HG02973 (cell line): Measurements from ENCODE around the gene ITGB2.

Experiments used
- ATAC-seq: cut with Tn5 transposase; IDR thresholded peaks from one replicate; pipeline ENCODE4 v1.9.1; 2021; ENCODE audit warnings: moderate library complexity; ENCODE audit not compliant: unreplicated experiment

Gene ITGB2

DNA sequence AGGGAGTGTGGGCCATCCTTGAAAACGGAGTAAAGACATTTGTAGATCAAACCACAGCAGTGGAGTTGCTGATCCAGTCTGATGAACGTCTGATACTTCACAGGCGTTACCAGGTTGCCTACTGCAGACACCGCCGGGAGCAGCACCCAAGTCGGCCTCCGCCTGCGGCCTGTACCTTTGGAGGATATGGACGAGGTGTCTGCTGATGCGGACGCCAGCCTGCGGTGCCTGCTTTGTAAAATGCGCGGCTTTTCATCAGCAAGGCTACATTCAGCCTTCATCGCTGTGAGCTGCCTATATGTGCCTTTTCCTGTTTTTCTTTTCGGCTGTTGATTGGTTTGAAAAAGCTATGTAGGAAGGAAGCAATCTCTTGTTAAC is 35.1 kb upstream of the ITGB2 start:
- ATAC-seq, result no peak

DNA sequence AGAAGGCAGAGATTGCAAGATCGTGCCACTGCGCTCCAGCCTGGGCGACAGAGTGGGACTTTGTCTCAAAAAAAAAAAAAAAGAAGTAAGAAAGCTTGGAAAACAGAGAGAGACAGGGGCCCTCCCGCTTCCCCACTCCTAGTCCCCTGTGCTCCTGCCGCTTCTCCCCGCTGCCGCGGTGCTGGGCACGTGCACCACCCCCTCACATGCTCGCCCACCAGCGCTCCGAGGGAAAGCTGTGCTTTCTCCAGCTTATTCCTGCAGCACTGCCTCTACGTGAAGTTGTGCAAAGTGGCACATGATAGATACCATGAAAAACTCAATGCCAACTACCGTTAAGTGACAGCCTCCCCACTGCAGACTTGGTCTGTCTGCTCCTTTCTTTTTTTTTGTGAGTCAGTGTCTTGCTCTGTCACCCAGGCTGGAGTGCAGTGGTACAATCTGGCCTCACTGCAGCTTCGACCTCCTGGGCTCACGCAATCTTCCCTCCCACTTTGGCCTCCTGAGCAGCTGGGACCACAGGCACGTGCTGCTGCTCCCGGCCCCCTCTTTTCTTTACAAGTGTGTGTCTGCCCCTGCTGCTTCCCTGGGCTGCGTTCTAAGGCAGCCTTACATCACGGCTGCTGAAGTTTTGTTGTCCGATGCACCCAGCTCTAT is 34.6 kb upstream of the ITGB2 start:
- ATAC-seq, result no peak

DNA sequence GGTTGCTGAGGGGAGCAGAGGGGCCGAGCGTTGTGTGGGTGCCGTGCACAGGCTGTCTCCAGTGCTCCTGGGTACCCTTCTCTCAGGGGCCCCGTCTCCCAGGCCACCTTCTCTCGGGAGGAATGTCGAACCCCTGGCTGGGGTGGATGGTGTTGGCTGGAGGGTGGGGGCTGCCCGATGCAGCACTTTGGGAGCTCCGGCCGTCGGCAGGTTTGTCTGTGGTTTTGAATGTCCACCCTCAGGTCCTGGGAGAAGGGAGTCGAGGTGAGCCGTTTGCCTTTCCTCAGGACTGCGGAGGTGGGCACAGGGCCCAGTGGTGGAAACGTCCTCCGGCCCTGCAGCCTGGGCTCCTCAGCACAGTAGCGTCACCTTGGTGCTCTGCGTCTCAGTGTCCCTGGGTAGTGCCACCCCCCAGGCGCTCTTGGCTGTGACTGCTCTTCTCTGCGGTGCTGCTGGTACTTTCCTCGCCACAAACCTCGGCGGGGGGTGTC is 33.6 kb upstream of the ITGB2 start:
- no peak for ATAC-seq

DNA sequence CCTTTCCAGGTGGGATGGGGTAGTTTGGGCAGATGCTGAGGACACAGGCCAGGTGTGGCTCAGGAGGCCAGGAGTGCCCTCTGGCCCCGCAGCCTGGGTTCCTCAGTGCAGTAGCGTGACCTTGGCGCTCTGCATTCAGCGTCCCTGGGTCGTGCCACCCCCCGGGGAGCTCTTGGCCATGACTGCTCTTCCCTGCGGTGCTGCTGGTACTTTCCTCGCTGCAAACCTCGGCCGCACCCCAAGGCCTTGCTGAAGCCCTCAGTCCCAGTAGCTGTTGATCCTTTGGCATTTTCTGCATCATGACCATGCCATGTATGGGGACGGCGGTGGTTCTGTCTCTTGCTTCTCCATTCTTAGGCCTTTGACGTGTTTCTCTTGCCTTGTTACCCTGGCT is 32.9 kb upstream of the ITGB2 start:
- no peak for ATAC-seq

DNA sequence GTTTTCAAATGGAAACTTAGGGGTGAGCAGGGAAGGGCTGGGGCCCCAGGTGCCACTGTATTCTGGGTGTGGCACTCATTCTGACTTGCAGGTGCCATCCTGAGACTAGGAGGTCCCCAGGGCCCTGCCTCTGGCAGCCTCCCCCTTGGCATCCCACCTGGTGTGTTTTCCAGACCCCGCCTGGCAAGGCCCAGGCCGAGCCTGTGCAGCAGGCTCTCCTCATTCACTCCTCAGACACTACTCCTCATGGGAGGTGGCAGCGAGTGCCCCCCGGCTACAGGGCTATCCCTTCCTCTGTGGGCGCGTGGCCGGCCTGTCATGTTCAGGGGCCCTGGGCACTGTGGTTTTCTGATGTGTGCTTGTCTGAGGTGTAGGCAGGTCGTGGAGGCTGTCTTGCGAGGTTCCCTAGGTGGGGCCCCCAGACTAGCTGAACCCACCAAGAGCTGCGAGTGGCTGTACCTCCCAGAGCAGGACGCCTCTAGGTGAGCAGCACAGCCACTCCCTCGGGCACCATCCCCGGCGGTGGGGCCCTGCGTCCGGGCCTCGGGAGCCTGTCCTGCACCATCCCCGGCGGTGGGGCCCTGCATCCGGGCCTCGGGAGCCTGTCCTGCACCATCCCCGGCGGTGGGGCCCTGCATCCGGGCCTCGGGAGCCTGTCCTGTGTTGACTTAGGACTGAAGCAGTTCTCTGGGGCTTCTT is 32.4 kb upstream of the ITGB2 start:
- ATAC-seq, result no peak

DNA sequence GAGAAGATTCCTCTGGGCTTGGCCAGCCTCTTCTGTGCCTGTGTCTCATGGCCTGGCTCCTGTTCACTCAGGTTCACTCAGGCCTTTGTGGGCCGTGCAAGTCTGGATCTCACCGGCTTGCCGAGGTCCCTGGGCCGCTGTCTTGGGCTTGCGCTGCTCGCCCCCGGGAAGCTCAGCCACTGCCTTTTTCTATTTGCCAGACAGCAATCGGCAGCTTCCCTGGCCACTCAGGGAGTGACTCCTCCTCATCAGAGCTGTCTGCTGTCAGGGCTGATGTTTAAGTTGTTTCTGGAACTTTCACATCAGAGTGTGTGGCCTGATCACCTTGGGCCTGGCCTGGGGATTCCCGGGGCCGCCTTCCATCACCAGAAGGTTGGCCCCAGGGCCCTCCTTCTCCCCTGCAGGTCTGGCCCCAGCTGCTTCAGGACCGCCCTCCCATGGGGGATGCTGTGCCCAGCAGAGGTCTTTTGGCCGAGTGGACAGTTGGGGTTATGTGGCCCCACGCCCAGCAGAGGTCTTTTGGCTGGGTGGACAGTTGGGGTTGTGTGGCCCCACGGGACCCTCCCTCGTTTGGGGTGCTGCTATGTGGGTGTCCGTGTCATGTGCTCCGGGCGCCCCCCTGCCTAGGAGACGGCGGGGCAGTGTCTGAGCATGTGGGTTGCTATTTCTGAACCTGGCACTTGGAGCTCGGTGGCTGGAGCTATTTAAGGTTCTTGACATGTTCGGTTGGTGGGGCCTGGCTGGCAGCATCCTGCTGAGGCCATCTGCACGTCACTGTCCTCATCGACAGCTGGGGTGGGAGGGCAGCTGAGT is 31.6 kb upstream of the ITGB2 start:
- no peak for ATAC-seq

DNA sequence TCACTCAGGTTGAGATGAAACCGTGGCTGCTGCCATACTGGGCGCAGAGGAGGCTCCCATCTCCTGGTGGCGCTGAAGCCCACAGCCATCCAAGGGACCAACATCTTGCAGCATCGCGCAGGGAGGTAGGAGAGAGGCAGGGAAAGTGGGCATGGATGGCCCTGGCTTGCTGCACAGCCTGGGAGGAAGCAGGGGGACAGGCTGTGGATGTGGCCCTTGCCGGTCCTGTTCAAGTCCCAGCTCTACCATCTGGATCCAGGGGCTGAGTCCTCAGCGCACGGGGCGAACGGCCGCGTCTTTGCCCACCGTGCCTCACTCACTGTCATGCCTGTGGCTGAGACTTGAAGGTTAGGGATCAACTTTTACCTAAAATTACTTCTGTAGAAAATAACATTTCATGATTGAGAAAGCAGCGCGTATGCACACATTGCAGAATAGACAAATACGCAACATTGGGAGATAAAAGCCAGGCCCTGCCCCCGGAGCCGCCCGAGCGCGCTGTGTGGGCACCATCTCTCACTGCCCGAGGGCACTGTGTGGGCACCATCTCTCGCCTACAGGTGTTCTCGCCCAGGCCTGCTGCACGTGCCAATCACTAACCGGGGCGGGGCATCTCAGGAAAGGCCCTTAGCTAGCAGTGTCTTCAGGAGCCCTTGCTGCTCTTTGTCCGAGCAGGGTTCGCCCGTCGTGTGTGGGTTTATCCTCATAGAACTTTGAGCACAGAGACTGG is 30.7 kb upstream of the ITGB2 start:
- no peak for ATAC-seq

DNA sequence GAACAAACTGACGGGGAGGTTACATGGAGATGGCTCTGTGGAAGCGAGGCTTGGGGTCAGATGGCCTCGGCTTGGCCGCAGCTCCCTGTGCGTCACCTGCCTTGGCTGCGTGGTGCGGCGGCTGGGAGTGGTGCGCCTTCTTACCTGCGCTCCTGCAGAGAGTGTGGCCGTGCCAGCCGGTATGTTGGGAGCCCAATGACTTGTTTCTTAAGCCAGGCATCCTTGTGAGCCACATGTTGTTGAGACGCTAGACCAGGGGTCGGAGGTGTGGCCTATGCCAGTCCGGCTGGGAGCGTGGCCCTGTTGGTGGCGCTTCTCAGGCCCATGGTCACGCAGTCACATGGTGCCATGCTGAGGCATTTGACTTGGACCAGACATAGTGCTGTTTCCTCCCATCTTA is 29.7 kb upstream of the ITGB2 start:
- ATAC-seq, result no peak

DNA sequence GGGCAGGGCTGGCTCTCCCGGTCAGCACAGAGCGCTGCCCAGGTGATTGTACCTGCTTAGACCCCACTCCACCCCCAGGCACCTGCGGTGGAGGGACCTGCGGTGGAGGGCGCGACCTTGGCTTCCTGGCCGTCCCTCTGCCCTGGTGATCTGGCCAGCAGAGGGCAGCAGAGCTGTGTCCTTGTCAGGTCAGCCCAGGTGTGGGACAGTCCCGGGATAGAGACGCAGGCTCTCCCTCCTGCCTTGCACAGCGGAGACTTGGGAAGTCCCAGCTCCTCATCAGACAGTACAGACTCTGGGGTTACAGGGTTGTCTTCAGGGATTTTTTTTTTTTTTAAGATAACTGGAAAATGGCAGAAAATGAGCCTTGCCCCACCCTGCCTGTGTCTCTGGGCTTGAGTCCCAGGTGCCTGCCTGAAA is 29.1 kb upstream of the ITGB2 start:
- no peak for ATAC-seq

DNA sequence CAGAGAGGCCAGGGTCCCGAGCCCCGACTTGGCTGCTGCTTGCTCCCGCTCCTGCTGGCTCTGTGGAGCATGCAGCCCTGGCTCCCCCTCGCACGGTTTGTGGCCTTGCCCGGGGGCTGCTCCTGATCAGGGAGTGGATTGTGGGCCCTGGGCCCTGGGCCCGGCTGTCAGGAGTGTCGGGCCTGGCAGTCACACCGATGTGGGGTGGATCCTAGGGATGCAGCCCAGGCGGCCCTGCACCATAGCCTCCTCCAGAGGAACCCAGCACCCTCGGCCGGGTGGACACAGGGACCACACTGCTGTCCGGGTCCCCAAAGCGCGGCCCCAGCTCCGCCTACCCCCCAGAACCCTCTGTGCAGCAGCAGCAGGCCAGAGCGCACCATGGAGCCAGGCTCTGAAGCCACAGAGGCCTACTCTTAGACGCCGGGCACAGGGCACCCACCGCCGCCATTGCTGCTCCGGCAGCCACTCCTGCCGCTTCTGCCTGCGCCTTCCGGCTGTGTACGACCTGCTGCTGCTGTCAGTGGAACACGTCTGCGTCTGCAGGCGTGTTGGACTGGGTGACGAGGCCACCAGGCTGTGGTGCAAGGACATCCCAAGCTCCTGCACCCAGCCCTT is 28.6 kb upstream of the ITGB2 start:
- ATAC-seq, result no peak

DNA sequence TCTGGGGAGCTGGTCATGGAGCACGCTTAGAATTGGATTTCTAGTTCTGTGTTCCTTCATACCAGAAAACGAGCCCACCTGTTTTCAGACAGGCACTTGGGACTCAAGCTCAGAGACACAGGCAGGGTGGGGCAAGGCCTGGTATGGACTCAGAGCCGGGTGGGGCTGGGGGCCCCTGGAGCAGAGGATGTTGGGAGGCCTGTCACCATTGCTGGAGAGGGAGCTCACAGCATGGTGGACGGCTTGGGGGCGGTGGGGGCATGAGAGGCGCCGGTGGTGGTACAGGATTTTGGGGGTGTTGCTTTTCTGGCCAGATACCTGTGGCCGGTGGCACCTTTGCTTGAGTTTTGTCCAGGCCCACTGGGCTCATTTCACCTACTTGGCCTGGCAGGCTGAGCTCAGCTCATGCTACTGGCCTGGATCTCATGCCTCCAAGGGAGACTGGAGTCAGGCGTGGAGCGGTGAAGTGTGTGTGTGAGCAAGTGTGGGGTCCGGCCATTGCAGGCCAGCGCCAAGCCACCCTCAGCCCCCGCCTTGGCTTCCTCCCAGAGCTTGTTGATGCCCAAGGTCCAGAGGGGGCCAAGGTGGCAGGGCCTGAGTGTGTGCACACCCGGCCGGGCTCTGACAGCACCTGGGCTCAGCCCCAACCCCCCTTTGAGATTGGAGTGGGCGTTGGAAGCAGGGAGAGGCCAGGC is 27.9 kb upstream of the ITGB2 start:
- ATAC-seq, result no peak

DNA sequence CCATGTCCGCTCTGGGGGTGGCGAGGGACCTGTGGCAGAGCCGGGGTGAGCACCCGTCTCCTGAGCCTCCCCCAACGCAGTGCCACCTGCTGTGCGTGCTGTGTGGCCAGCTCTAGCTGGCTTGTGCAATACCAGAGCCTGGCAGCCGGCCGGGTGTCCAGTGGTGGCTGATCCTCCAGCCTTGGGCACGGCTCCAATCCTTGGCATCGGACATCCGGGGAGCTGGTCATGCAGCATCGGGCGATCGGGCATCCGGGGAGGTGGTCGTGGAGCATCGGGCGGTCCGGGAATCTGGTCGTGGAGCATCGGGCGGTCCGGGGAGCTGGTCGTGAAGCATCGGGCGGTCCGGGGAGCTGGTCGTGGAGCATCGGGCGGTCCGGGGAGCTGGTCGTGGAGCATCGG is 27.2 kb upstream of the ITGB2 start:
- ATAC-seq, result no peak

DNA sequence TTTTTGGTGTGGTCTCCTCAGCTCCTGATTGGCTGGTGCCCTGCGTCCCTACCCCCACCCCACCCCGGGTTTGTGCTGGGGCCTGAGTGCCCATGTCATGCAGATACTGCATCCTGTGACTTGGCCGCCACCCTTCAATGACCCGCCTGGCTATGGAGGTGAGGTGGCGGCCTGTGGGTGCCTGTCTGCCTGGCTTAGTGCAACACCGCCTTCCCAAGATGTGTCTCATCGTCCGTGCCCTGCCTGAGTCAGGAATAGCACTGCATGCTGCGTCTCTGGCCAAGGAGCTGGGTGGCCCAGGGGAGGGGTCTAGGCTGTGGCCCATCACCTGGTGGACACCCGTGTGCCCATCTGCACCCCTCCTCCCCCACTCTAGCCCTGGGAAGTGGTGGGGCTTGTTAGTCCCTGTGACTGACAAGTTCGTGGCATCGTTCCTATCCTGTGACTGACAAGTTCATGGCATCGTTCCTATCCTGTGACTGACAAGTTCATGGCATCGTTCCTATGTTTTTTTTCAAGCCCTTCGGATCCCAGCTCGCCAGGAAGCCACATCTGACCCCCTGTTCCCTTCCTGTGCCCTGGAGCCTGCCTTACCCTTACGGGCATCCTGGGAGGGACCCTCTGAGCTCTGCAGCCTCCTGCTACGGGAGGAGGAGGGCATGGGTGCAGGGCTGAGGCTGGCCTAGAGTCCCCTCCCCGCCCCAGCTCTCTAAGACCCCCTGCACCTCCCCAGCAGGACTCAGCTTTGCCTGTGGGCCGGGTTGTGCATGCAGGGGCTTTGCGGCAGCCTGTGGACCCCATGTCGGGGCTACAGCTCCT is 26.6 kb upstream of the ITGB2 start:
- no peak for ATAC-seq

DNA sequence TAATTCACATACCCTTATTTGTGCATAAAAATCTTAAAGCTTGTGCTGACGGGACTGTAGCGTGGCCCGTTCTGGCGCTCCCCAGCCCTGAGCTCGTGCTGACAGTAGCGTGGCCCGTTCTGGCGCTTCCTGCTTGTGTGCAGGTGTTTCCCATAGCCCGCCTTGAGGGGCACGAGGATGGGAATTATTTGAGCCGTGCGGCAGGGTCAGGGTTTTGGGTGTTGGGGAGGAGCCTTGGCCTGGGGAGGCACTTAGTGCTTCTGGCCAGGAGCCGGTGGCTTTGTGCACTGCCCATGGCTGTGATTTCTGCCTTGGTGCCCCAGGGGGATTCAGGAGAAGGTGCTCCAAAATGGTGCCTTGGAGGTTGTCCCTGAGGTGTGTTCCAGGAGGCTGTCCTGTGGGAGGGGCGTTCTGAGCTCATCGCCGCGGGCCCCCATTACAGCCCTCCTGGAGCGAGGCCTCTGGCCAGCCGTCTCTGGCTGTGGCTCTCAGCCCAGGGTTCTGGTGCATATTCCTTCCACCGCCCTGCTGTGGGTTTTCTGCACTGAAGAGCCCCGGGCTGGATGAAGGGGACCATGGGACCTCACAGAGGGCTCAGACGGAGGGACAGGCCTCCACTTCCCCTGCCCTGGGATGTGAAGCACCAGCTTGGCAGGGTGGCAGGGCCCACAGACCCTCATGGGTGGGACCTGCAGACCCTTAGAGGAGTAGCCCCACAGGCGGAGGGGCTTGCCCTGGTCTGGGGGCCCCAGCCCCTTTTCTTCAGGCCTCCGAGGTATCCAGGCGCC is 25.7 kb upstream of the ITGB2 start:
- no peak for ATAC-seq

DNA sequence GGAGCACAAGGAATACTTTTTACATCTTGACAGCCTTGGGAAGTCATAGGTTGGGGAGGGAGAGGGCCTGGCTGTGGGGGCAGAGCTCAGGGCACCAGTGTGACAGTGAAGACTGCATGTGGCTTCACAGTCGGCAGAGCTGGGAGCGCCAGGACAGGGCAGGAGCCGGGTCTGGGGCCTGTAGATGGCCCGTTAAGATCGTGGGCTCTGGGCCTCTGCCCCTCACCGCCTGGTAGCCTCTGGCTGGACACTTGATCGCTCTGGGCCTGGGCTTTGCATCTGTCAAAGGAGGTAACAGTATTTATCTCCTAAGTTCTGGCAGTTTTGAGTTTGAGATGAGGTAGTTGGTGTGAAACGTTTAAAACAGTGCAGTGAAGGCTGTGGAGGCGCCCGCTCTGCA is 23.9 kb upstream of the ITGB2 start:
- no peak for ATAC-seq

DNA sequence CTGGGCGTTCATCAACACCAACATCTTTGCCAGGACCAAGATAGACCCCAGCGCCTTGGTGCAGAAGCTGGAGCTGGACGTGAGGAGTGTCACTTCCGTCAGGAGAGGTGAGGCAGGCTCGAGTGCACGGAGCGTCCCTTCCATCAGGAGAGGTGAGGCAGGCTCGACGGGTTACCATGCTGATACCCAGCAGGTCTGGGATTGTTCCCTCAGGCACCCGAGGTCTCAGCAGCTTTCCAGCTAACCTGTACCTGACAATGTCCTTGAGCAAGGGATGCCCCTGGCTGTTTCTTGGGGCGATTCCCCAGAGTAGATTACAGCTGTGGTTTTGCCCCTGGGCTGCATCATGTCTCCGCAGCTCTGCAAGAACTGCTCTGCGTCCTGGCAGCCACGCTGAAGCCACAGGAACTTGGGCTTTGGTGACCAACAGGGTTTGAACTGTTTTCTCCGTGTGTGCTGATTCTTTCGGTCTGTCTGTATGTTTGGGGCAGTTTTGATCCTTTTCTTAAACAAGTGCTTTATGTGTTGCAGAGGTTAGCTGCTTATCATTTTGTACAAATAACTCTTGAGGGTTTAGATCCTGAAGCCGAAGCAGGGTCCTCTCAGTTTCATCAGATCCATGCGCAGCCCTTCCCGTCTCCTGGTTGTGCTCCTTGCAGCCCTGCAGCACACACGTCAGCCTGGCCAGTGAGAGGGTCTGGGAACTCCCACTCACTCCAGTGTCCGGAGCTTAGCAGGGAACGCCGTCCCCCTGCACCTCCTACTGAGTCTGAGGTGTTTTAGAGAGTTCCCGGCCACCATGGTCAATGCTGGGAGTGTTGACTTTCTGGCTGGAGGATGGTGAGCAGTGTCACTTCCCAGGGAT is 23.2 kb upstream of the ITGB2 start:
- no peak for ATAC-seq

DNA sequence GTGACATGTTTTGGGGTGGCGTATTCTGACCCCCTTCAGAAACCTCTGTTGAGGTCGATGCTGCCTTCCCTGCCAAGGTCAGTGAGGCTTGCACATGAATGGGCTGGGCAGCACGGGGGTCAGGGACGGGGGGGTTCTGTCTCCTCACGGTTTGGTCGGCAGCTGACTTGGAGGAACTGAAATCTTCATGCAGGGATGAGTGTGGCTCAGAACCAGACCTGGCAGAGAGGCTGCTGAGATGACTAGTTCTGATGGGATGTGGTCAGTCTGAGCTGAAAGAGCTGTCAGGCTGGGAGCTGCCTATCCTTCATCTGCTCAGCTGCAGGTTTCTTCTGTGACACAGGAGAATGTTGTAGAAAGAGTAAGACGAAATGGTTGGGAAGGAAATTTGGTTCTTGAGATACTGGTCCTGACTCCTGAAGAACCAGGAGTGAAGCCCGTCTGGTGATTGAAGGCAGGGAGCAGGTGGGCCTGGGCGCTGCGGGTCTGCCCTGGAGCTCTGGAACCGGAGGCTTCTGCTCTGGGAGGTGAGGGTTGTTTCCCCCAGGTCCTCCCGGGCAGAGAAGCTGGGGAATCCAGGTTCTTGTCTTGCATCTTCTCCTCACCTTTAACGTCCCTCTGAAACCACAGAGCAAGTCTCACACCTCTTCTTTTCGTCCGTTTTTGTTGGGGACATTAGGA is 22.4 kb upstream of the ITGB2 start:
- ATAC-seq, result no peak
